ENCODE data around the gene EN1. TPM values are rescaled to one million over a fixed set of nuclear protein-coding genes. Genes with fewer than 3 reads are reported as not detected.

The EN1 gene
- not detected for total RNA-seq
- long read RNA-seq, donor 1, partial matches to known transcripts: 0 of 1 reads
- long read RNA-seq, donor 1, other reads (novel, unspliced or antisense): 0 of 1 reads
- long read RNA-seq, donor 2: 0 reads

- Histone ChIP-seq H3K36me3 (ENCODE audit: low read depth) (no peaks in the 10 kb centered on the region), H3K4me3 (no peak within 1 kb of the TSS), H3K4me1 (ENCODE audit: low read depth) (peaks cover 18% of the 10 kb centered on the region), H3K9me3 (no peaks in the 10 kb centered on the region)
- intact Hi-C loops (cut with DNase I, micrococcal nuclease): loop anchor here in 1 of 2 donors (5.0 kb wide), 1 partner anchor 615 kb away; no protein-coding TSS in a partner anchor
- DNase-seq (no peak), ATAC-seq (peak; percentile 31)
- TF ChIP-seq CTCF (IDR thresholded peaks at IDR 0.05): no peak
Measured at GRCh38 chr2:118846953-118847761, at the start of gene EN1. EN1 (minus strand) TSS chr2:118847648; CDS start chr2:118847167, 481 bp downstream.

- ATAC-seq (no peak), DNase-seq (no peak)
Measured at GRCh38 chr2:118893100-118893499, 45.7 kb upstream of the EN1 start.

GRCh38 chr2:118889995-118890394 lies 42.5 kb upstream of the EN1 start:
- Histone ChIP-seq H3K4me1 (ENCODE audit: low read depth) (no peaks in the 10 kb centered on the region), H3K36me3 (ENCODE audit: low read depth) (no peaks in the 10 kb centered on the region), H3K9me3 (peaks cover 14% of the 10 kb centered on the region), H3K4me3 (no peak overlapping the region)
- intact Hi-C loops (cut with DNase I, micrococcal nuclease): no loop called here
- no peak for ATAC-seq
- no peak for DNase-seq
- no peak for TF ChIP-seq CTCF (IDR thresholded peaks at IDR 0.05)

More at GRCh38 chr2:118893100-118893499, 45.7 kb upstream of the EN1 start:
- H3K4me3 ChIP-seq: no peak overlapping the region
- TF ChIP-seq CTCF (IDR thresholded peaks at IDR 0.05): no peak
- no peaks in the 10 kb centered on the region for H3K4me1 ChIP-seq (ENCODE audit: low read depth)
- H3K9me3 ChIP-seq: peaks cover 14% of the 10 kb centered on the region
- H3K36me3 ChIP-seq (ENCODE audit: low read depth): no peaks in the 10 kb centered on the region
- intact Hi-C loops (cut with DNase I, micrococcal nuclease): no loop called here

GRCh38 chr2:118883792-118884191 lies 36.3 kb upstream of the EN1 start:
- DNase-seq: no peak
- no peaks in the 10 kb centered on the region for H3K4me1 ChIP-seq (ENCODE audit: low read depth)
- peaks cover under 1% of the 10 kb centered on the region for H3K9me3 ChIP-seq
- intact Hi-C loops (cut with DNase I, micrococcal nuclease): loop anchor here in 1 of 2 donors (5.0 kb wide), 1 partner anchor 409 kb away; no protein-coding TSS in a partner anchor
- no peak for ATAC-seq
- TF ChIP-seq CTCF (IDR thresholded peaks at IDR 0.05): no peak
- H3K36me3 ChIP-seq (ENCODE audit: low read depth): no peaks in the 10 kb centered on the region
- no peak overlapping the region for H3K4me3 ChIP-seq

- Histone ChIP-seq H3K4me1 (ENCODE audit: low read depth) (no peaks in the 10 kb centered on the region), H3K36me3 (ENCODE audit: low read depth) (no peaks in the 10 kb centered on the region), H3K4me3 (no peak overlapping the region), H3K9me3 (no peaks in the 10 kb centered on the region)
- intact Hi-C loops (cut with DNase I, micrococcal nuclease): loop anchor here in 1 of 2 donors (5.0 kb wide), 1 partner anchor 409 kb away; no protein-coding TSS in a partner anchor
- TF ChIP-seq CTCF (IDR thresholded peaks at IDR 0.05): peak; percentile 87
- ATAC-seq: peak; percentile 97
- peak; percentile 70 to 81 (median 72) for DNase-seq
Measured at GRCh38 chr2:118882693-118883336, 35.4 kb upstream of the EN1 start.

All from mucosa of descending colon (tissue), 3 donors.